ENCODE measurements around the gene FLAD1. TPM values are rescaled to one million over a fixed set of nuclear protein-coding genes. Genes with fewer than 3 reads are reported as not detected.
A peak's percentile ranks its signal among the peaks of the same experiment; 100 is the strongest.

The FLAD1 gene
- total RNA-seq, 2 experiments from 2014 or later, result 48.2 to 63.7 TPM

DNA sequence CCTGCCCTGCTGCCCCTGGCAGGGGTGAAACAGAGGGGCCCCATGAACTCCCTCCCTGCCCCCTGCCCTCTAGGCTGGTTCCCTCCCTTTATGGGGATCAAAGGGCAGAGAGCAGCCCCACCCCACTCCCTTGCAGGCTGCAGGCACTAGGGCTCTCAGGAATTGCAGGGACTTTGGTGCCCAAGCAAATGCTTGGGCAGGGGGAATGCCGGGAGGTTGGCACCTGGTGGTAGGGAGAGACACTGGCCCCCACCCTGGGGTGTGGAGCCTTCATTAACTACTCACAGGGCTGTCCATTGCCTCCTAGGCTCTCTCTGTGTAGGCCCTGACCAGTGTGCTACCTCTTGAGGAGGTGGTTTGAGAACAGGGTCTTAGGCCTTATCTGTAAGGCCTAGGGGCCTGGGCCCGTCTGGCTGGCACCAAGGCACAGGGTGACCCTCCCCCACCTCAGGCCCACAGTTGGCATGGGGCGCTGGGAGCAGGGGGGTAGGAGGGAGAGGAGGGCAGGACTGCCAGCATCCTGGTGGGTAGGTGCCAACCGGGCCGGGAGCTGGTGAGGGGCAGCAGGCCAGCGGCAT lies 24.2 kb downstream of the FLAD1 start:
- Mint-ChIP-seq H3K9me3 (ENCODE audit: low read depth) (no peaks in the 10 kb centered on the region), H3K36me3 (peaks cover 11% of the 10 kb centered on the region), H3K4me1 (peaks cover 68% of the 10 kb centered on the region), H3K27ac (peak overlapping the region; percentile 95), H3K27me3 (no peaks in the 10 kb centered on the region), H3K4me3 (no peak overlapping the region)
- no peak for ATAC-seq
- no peak for DNase-seq
- CTCF ChIA-PET, result interaction anchor here (0.7 to 18.7 kb wide), 9 partner anchors 8 to 78 kb away, joined by 3 to 328 read pairs (median 4); partner anchors contain the start of genes ADAM15, EFNA4, PBXIP1 and PMVK

DNA sequence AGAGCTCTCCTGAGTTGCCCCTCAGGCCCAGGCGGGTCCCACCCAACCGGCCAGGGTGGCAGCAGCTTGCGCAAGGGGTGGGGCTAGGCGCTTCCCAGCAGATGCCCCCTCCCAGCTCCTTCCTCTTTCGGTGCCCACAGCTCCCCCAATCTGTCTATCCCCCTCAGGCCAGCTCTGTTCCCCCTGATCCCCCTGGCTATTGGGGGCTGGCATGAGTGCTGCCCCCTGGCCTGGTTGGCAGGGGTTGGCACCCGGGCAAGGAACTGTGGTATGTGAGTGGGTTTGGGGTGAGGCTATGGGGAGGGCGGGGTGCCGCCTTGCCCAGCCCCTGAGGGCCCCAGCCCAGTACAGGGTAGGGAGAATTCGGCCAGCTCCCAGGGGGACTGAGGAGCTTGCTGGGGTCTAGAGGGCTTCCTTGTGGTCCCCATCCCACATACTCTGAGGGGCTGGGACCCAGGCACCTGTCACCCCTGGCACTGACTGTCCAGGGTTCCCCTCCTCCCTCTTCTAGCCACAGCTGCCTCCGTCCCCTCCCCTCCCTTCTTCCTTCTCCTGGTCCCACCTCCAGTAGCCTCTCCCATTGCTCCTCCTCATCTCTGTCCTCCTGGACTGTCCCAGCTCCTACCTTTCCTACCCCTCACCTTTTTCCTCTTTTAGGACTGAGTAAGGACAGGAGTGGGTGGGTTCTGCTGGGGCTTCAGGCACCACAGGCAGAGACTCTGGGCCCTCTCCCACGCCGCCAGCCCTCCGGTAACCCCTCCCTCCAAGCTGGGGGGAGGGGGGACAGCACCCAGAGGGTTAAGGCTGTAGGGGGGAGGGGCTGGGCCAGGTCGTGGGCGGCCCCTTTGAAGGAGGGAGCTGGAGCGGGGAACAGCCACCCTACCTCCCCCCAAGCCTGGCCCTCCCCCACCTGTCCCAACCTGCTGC lies 25.1 kb downstream of the FLAD1 start:
- Mint-ChIP-seq H3K36me3 (peaks cover 11% of the 10 kb centered on the region), H3K27me3 (no peaks in the 10 kb centered on the region), H3K4me3 (no peak overlapping the region), H3K27ac (peak overlapping the region; percentile 11), H3K4me1 (peaks cover 77% of the 10 kb centered on the region), H3K9me3 (ENCODE audit: low read depth) (no peaks in the 10 kb centered on the region)
- DNase-seq (no peak), ATAC-seq (no peak)
- CTCF ChIA-PET, result interaction anchor here (0.6 to 18.7 kb wide), 8 partner anchors 9 to 248 kb away, joined by 3 to 328 read pairs (median 4); partner anchors contain the start of genes ADAM15, EFNA4 and PBXIP1

DNA sequence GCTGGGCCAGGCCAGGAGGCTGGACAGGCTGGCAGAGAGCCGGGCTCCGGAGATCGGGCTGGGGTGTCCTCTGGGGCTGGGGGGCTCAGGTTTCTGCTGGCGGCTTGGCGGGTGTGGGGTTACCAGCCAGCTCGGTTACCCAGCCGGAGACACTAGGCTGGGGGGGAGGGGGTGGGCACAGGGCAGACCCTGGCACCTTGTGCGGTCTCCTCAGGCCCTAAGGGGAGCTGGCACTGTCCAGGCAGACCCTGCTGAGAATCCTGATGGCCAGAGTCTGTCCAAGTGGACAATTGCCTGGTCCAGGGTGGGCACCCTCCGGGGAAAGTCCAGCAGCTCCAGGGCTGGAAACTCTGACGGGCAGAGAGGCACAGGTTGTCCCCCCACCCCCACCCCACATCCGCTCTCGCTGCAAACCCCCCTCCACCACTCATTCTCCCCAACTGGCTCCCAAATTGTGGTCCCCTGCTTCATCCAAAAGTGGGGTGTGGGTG lies 26.1 kb downstream of the FLAD1 start:
- DNase-seq, result no peak
- Mint-ChIP-seq H3K27me3 (no peaks in the 10 kb centered on the region), H3K4me3 (peak overlapping the region; percentile 67), H3K27ac (peak overlapping the region; percentile 87), H3K36me3 (peaks cover 10% of the 10 kb centered on the region), H3K9me3 (ENCODE audit: low read depth) (no peaks in the 10 kb centered on the region), H3K4me1 (peaks cover 81% of the 10 kb centered on the region)
- no peak for ATAC-seq
- CTCF ChIA-PET, result interaction anchor here (1.7 to 18.7 kb wide), 4 partner anchors 9 to 43 kb away, joined by 9 to 328 read pairs (median 146); partner anchors contain the start of genes ADAM15, EFNA4, LENEP and ZBTB7B

DNA sequence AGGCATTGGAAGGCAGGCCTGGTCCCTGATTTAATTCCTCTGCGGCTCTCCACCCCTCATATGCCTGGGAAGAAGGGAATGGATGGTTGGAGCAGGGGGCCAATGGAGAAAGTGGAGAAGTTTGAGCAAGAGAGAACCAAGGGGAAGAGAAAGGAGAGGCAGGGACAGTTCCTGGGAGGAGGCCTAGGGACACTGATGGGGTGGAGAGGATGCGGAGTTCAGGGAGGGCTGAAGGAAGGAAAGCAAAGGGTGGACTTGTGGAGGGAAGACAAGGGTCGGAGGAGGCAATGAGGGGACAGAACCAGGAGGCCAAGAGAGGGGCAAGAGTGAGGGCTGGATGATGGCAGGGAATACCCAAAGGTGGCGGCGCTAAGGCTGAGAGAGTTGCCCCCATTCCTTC lies 26.6 kb downstream of the FLAD1 start:
- Mint-ChIP-seq H3K4me3 (peak overlapping the region; percentile 67), H3K27me3 (no peaks in the 10 kb centered on the region), H3K4me1 (peaks cover 77% of the 10 kb centered on the region), H3K36me3 (peaks cover 10% of the 10 kb centered on the region), H3K9me3 (ENCODE audit: low read depth) (no peaks in the 10 kb centered on the region), H3K27ac (peak overlapping the region; percentile 87)
- DNase-seq (no peak), ATAC-seq (no peak)
- CTCF ChIA-PET, result interaction anchor here (1.0 to 18.7 kb wide), 4 partner anchors 9 to 54 kb away, joined by 3 to 328 read pairs (median 146); partner anchors contain the start of genes ADAM15, EFNA4, LENEP and PBXIP1

DNA sequence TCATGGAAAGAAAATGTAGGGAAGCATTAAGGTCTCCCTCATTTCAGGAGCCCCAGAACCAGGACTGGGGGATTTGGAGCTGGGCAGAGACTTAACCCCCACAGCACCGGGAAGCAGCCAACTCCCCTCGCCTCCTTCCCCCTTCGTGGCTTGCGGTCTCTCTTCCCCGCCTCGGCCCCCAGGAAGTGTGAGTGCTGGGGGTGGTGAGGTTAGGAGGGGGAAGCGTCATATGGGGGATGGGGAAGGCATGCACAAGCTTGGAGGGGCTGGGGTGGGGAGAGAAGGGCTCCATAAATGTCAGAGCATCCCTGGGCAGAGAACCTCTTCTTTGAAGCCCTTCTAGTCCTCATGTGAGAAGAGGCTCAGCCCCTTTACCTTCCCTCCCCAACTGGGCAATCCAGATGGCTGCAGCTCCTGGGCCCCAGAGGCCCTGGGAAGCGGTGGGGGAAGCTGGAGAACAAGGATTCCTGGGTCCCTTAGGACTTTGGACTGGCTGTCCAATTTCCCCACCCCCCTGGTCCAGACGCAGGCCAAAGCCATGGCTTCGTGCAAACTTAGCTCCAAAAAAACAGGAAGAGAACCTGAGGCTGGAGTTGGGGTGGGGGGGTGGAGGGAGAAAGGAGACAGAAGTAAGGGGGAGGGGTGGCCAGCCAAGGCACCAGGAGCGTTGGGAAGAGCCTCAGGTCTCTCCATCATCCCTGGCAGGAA lies 27.2 kb downstream of the FLAD1 start:
- peak overlapping the region; percentile 87 for H3K27ac Mint-ChIP-seq

DNA sequence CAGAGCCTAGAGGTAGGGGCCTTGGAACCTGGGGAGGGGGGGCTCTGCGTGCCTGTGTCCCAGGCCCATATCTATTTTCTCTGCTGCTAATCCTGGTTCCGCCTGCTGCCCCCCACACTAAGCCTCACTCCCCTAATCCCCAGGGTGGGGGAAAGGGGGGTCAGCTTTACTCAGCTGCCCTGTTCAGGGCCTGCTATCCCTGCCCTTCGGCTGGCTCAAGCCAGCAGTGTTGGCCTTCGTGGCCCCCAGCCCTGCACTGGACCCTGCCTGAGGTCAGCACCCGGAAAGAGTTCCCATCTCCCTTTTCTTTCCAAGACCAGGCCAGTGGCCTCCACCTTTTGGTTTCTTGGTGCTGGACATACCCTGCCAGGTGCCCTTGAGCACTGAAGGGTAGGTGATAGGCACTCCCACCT lies 27.9 kb downstream of the FLAD1 start:
- Mint-ChIP-seq H3K9me3 (ENCODE audit: low read depth) (no peaks in the 10 kb centered on the region), H3K4me1 (peaks cover 71% of the 10 kb centered on the region), H3K27ac (peak overlapping the region; percentile 87), H3K36me3 (peaks cover 13% of the 10 kb centered on the region), H3K27me3 (no peaks in the 10 kb centered on the region), H3K4me3 (no peak overlapping the region)
- CTCF ChIA-PET, result interaction anchor here (5.6 to 18.7 kb wide), 3 partner anchors 8 to 42 kb away, joined by 80 to 328 read pairs (median 212); partner anchors contain the start of genes ADAM15, EFNA4, LENEP and ZBTB7B
- ATAC-seq (no peak), DNase-seq (no peak)

More for the DNA sequence above, 27.2 kb downstream of the FLAD1 start:
- Mint-ChIP-seq H3K4me1 (peaks cover 73% of the 10 kb centered on the region), H3K4me3 (peak overlapping the region; percentile 67), H3K27me3 (no peaks in the 10 kb centered on the region), H3K36me3 (peaks cover 10% of the 10 kb centered on the region), H3K9me3 (ENCODE audit: low read depth) (no peaks in the 10 kb centered on the region)
- ATAC-seq (no peak), DNase-seq (no peak)
- CTCF ChIA-PET, result interaction anchor here (0.7 to 18.7 kb wide), 6 partner anchors 8 to 451 kb away, joined by 3 to 328 read pairs (median 42); partner anchors contain the start of genes ADAM15, EFNA4, LENEP and PBXIP1

DNA sequence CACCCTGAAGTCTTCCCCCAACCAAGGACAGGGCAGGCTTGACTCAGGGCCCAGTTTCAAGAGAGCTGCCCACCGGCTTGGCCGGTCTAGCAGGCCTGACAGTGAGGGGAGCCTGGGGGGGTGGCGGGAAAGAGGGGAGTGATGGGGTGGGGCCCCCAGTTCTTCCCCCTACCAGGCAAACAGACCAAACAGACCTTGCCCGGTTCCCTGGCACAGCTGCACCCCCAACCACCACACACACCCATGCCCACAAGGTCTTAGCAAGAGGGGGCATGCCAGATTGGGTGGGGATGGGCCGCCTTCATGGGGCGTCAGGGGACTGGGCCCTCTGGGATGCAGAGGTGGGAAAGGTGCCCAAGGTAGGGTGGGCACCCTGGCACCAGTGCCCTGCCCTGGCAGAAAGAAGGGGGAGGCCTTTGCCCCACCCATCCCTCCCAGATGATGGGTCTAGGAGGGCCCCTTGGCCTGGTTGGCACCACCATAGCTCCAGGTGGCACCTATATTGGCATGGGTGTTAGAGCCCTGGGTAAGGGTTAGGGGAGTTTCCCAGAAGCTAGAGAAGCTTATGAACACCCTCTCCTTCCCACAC lies 28.4 kb downstream of the FLAD1 start:
- CTCF ChIA-PET, result interaction anchor here (11.9 to 18.7 kb wide), 2 partner anchors 13 to 41 kb away, joined by 212 to 328 read pairs; partner anchors contain the start of genes ADAM15, EFNA4, LENEP and ZBTB7B

DNA sequence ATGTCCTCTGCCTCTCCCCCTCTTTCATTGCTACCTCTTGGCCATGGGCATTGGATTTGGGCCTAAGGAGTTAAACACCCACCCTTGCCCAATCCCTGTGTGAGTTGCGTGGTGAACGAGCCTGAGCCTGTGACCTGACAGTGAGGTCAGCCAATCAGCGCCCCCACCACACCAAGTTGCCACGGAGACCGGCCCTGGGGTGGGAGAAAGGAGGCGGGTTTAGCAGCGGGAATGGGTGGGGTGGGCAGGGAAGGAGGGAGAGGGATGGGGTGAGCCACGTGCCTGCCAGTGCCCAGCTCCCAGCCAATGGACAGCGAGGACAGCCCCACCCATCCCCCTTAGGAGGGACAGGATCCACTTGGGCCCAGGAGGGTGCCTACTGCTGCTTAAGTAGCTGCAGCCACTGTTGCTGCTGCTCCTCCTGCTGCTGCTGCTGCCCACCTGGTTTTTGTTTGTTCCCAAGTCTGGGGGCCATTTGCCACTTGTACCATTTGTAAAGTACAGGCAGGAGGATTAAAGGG lies 28.9 kb downstream of the FLAD1 start:
- H3K4me3 Mint-ChIP-seq, result no peak overlapping the region
- H3K27me3 Mint-ChIP-seq, result no peaks in the 10 kb centered on the region
- no peak for DNase-seq
- peak overlapping the region; percentile 64 for H3K27ac Mint-ChIP-seq
- H3K36me3 Mint-ChIP-seq, result peaks cover 16% of the 10 kb centered on the region
- CTCF ChIA-PET, result interaction anchor here (1.6 to 18.7 kb wide), 4 partner anchors 13 to 73 kb away, joined by 5 to 328 read pairs (median 108); partner anchors contain the start of genes ADAM15, EFNA4, LENEP and PYGO2
- ATAC-seq, result no peak
- no peaks in the 10 kb centered on the region for H3K9me3 Mint-ChIP-seq (ENCODE audit: low read depth)
- peaks cover 70% of the 10 kb centered on the region for H3K4me1 Mint-ChIP-seq

More for the DNA sequence above, 28.4 kb downstream of the FLAD1 start:
- Mint-ChIP-seq H3K27ac (peak overlapping the region; percentile 46), H3K27me3 (no peaks in the 10 kb centered on the region), H3K4me1 (peaks cover 71% of the 10 kb centered on the region), H3K9me3 (ENCODE audit: low read depth) (no peaks in the 10 kb centered on the region), H3K4me3 (no peak overlapping the region), H3K36me3 (peaks cover 16% of the 10 kb centered on the region)
- ATAC-seq (no peak), DNase-seq (no peak)

DNA sequence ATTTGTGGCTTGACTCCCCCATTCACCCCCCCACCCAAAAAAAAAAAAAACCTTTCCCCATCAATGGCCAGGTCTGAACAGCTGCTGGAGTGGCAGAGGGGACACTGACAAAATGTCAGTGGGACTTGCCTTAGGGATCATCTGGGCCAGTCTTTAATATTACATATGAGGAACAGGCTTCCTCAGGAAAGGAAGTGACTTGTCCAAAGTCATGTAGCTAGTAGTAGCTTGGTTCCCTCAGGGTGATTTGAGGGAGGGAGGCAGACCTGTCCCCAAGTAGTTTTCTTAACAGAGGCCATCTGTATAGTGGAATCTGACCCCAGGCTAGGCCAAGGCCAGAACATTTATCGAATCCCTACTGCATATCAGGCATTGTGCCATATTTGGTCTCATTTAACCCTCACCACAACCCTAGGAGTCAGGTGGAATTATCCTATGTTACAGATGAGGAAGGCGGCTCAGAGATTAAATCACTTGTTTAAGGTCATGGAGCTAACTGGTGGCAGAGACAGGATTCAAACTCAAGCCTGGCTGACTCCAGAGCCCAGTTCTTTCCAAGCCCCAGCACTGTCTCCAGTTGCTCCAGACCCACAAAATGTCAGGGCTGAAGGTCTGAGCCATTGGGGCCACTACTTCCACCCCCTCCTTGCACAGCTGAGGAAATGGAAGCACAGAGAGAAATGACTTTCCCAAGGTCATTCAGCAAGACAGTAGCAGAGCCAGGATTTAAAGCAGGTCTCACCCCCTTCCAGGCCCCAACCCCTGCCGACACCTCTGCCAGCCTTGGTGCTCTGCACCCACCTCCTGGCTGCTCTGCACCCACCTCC lies 29.8 kb downstream of the FLAD1 start:
- ATAC-seq (no peak), DNase-seq (no peak)
- Mint-ChIP-seq H3K4me3 (no peak overlapping the region), H3K36me3 (peaks cover 16% of the 10 kb centered on the region), H3K27me3 (no peaks in the 10 kb centered on the region), H3K4me1 (peaks cover 72% of the 10 kb centered on the region), H3K9me3 (ENCODE audit: low read depth) (no peaks in the 10 kb centered on the region), H3K27ac (peak overlapping the region; percentile 64)
- CTCF ChIA-PET, result interaction anchor here (0.9 to 18.7 kb wide), 5 partner anchors 14 to 72 kb away, joined by 3 to 328 read pairs (median 5); partner anchors contain the start of genes ADAM15, EFNA4, FLAD1 and LENEP

DNA sequence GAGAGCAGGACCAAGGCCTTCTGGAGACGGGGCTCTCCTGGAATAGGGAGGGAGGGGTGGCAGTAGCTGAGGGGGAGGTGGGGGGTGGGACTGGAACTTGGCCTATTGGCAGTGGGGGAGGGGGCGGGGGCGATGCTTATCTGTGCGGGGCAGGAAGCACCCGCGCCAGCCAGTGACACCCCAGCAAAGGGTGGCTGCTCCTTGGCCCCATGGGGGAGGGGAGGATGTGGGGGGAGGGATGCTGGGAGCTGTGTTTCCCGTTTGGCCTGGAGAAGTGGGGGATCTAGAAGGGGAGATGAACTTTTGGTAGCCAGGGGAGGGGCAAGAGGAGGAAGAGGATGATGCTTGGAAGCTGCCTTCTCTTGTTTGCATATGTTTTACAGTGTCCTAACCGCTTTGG lies 30.5 kb downstream of the FLAD1 start:
- ATAC-seq (no peak), DNase-seq (no peak)
- H3K4me3 Mint-ChIP-seq, result no peak overlapping the region
- H3K36me3 Mint-ChIP-seq, result peaks cover 16% of the 10 kb centered on the region
- CTCF ChIA-PET, result interaction anchor here (0.9 to 18.7 kb wide), 6 partner anchors 15 to 71 kb away, joined by 3 to 328 read pairs (median 5); partner anchors contain the start of genes ADAM15, EFNA4, FLAD1 and LENEP
- peak overlapping the region; percentile 72 for H3K27ac Mint-ChIP-seq
- H3K9me3 Mint-ChIP-seq (ENCODE audit: low read depth), result no peaks in the 10 kb centered on the region
- no peaks in the 10 kb centered on the region for H3K27me3 Mint-ChIP-seq
- peaks cover 70% of the 10 kb centered on the region for H3K4me1 Mint-ChIP-seq

Data from activated CD8-positive, alpha-beta memory T cell treated with anti-CD3 and anti-CD28 coated beads, Interleukin-2, amount 10 ng/mL, durations not matched to agents 7 days and 5 days (primary cell).